HG02571 (cell line): ENCODE measurements around the gene TIMM22.

Experiments used
- ATAC-seq: cut with Tn5 transposase; IDR thresholded peaks from one replicate; pipeline ENCODE4 v1.9.1; 2021; ENCODE audit warnings: mild to moderate bottlenecking, moderate library complexity; ENCODE audit not compliant: unreplicated experiment

The TIMM22 gene

GRCh38 chr17:1018547-1018946, 21.6 kb downstream of the TIMM22 start:
- no peak for ATAC-seq

- no peak for ATAC-seq
Measured at GRCh38 chr17:1019451-1019850, 22.5 kb downstream of the TIMM22 start.

- no peak for ATAC-seq
Measured at GRCh38 chr17:1021147-1021546, 24.2 kb downstream of the TIMM22 start.

- no peak for ATAC-seq
Measured at GRCh38 chr17:1022278-1023024, 25.5 kb downstream of the TIMM22 start.

- no peak for ATAC-seq
Measured at GRCh38 chr17:1024076-1024475, 27.1 kb downstream of the TIMM22 start.

GRCh38 chr17:1025733-1026598, 29.0 kb downstream of the TIMM22 start:
- ATAC-seq: no peak

- ATAC-seq: no peak
Measured at GRCh38 chr17:1026599-1026975, 29.7 kb downstream of the TIMM22 start.

GRCh38 chr17:1027044-1027443, 30.1 kb downstream of the TIMM22 start:
- ATAC-seq: no peak

- no peak for ATAC-seq
Measured at GRCh38 chr17:1029196-1029921, 32.4 kb downstream of the TIMM22 start.

GRCh38 chr17:1029922-1030644, 33.2 kb downstream of the TIMM22 start:
- ATAC-seq: no peak

- no peak for ATAC-seq
Measured at GRCh38 chr17:1030684-1031532, 34.0 kb downstream of the TIMM22 start.

- ATAC-seq: no peak
Measured at GRCh38 chr17:1031711-1032110, 34.8 kb downstream of the TIMM22 start.

- ATAC-seq: no peak
Measured at GRCh38 chr17:1032391-1032790, 35.5 kb downstream of the TIMM22 start.

GRCh38 chr17:1033503-1033902, 36.6 kb downstream of the TIMM22 start:
- no peak for ATAC-seq

GRCh38 chr17:1034652-1035210, 37.8 kb downstream of the TIMM22 start:
- ATAC-seq: no peak

GRCh38 chr17:1035546-1036170, 38.7 kb downstream of the TIMM22 start:
- ATAC-seq: no peak

GRCh38 chr17:1036171-1036844, 39.4 kb downstream of the TIMM22 start:
- ATAC-seq: no peak

GRCh38 chr17:1036845-1037237, 39.9 kb downstream of the TIMM22 start:
- ATAC-seq: no peak
